GM19452 (cell line): ENCODE measurements around the gene GLTP.

Source experiments
- ATAC-seq: cut with Tn5 transposase; IDR thresholded peaks from one replicate; pipeline ENCODE4 v1.9.1; 2021; ENCODE audit not compliant: unreplicated experiment

Gene GLTP

DNA sequence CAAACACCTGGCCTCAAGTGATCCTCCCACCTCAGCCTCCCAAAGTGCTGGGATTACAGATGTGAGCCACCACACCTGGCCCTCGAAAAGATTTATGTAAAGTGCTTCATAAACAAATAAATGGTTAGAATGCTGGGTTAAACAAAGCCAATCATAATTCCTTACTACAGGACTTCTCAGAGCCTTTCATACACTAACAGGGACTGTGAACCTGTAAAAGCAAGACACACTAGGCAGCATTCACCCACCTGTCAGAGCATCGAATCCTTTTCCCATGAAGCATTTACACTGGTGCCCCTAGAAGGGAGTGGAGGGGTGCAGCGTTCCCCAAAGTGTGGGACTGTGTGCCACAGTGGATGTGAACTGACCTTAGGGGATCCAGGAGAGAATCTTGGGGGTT is 76.7 kb downstream of the GLTP start:
- no peak for ATAC-seq

DNA sequence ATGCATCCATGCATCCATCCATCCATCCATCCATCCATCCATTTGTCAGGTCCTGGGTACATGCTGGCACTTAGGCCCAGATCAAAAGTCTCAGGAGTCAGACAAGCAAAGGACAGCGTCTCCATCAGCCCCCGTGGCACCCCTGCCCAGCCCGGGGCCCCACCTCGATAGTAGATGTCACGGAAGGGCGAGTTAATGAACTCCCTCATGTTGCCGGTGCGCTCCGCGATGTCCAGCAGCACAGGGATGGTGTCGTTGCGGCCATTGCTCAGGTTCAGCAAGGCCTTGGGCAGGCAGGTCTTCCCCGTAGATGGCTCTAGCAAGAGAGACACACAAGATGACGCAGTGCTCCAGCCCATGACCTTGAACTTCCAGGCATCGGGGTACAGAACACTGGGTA is 77.5 kb downstream of the GLTP start:
- no peak for ATAC-seq
